Dendritic cell treated with granulocyte-macrophage colony-stimulating factor and Interleukin-4, amounts not matched to agents 40 ng/mL and 50 ng/mL, for 4 days (primary cell): Measurements from ENCODE around the gene DCAF6.
"Not testable (repeated sequence)": the region's sequence is repeated elsewhere in the genome, so short reads cannot be mapped to it uniquely, and the experiment has no call there.

Experiments used
- H3K27ac Mint-ChIP-seq: one replicate; pipeline ENCODE4 v1.8.0; 2022; ENCODE audit warnings: mild to moderate bottlenecking, mixed read lengths
- H3K27me3 Mint-ChIP-seq: one replicate; pipeline ENCODE4 v1.8.0; 2022; ENCODE audit warnings: mild to moderate bottlenecking, mixed read lengths
- H3K36me3 Mint-ChIP-seq: one replicate; pipeline ENCODE4 v1.8.0; 2022; ENCODE audit warnings: low read depth, mixed read lengths
- H3K4me1 Mint-ChIP-seq: one replicate; pipeline ENCODE4 v1.8.0; 2022; ENCODE audit warnings: low read depth, mixed read lengths
- H3K4me3 Mint-ChIP-seq: one replicate; pipeline ENCODE4 v1.8.0; 2022; ENCODE audit warnings: mild to moderate bottlenecking, moderate library complexity, mixed read lengths
- H3K9me3 Mint-ChIP-seq: one replicate; pipeline ENCODE4 v1.8.0; 2022; ENCODE audit warnings: mixed read lengths
- intact Hi-C: fragments of 100-400 bp; cut with micrococcal nuclease; formaldehyde crosslinking; loops from one replicate; pipeline ENCODE4 v1.15.0; 2022

DCAF6 gene, protein sequence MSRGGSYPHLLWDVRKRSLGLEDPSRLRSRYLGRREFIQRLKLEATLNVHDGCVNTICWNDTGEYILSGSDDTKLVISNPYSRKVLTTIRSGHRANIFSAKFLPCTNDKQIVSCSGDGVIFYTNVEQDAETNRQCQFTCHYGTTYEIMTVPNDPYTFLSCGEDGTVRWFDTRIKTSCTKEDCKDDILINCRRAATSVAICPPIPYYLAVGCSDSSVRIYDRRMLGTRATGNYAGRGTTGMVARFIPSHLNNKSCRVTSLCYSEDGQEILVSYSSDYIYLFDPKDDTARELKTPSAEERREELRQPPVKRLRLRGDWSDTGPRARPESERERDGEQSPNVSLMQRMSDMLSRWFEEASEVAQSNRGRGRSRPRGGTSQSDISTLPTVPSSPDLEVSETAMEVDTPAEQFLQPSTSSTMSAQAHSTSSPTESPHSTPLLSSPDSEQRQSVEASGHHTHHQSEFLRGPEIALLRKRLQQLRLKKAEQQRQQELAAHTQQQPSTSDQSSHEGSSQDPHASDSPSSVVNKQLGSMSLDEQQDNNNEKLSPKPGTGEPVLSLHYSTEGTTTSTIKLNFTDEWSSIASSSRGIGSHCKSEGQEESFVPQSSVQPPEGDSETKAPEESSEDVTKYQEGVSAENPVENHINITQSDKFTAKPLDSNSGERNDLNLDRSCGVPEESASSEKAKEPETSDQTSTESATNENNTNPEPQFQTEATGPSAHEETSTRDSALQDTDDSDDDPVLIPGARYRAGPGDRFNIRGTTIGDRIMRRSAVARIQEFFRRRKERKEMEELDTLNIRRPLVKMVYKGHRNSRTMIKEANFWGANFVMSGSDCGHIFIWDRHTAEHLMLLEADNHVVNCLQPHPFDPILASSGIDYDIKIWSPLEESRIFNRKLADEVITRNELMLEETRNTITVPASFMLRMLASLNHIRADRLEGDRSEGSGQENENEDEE

DNA sequence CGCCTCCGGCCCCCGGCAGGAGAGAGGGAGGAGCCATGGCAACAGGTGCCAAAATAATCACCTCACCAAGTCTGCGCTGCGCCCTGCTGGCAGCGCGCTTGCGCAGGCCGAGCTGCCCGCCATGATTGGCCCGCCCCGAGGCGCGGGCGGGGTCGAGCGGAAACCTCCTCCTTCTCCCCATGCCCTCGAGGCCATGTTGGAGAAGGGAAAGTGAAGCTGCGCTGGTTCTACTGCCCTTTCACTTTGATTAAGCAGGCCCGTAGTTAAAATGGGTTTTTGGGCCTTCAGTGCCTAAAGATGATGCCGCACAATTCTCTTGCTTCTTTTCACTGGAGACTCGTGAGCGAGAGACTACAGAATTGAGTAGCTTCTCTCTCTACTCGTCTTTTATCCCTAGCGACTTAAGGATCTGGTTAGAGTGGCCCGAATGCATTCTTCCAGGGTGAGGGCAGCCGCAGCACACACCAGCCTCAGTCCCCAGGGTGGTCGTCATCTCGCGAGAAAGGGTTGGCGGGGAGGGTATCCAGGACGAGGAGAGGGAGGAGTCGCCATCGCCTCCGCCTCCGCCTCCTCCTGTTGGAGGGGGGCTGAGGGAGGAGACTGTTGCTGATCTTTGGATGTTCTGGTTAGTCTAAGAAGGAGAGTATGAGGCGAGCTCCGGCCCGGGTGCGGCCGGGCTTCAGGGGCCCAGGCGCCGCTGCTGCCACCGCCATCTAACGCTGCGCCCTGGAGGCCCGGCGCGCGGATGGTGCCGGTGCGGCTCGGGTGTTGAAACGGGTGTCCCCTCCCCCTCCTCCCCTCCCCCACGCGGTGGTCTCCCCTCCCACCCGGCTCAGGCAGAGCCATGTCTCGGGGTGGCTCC, at the start of gene DCAF6:
TSS of gene DCAF6 (plus strand) at position 616 of the 862 bp plus-strand sequence. CDS start at position 845, 229 bp downstream.
- Mint-ChIP-seq H3K4me1 (peaks cover 39% of the 10 kb centered on the region), H3K4me3 (peak within 1 kb of the TSS; percentile 87), H3K9me3 (no peaks in the 10 kb centered on the region), H3K27me3 (no peaks in the 10 kb centered on the region), H3K27ac (peak within 1 kb of the TSS; percentile 86), H3K36me3 (peaks cover 25% of the 10 kb centered on the region)
- intact Hi-C loops, result loop anchor here (2.0 to 5.0 kb wide), 3 partner anchors 219 to 291 kb away; partner anchors contain the start of genes SFT2D2 and TIPRL

DNA sequence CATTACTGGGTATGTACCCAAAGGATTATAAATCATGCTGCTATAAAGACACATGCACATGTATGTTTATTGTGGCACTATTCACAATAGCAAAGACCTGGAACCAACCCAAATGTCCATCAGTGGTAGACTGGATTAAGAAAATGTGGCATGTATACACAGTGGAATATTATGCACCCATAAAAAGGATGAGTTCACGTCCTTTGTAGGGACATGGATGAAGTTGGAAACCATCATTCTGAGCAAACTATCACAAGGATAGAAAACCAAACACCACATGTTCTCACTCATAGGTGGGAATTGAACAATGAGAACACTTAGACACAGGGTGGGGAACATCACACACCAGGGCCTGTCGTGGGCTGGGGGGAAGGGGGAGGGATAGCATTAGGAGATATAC, 49.3 kb upstream of the DCAF6 start:
- intact Hi-C loops, H3K4me1 Mint-ChIP-seq, H3K36me3 Mint-ChIP-seq, H3K9me3 Mint-ChIP-seq, H3K27ac Mint-ChIP-seq, H3K27me3 Mint-ChIP-seq, H3K4me3 Mint-ChIP-seq: not testable (repeated sequence)

DNA sequence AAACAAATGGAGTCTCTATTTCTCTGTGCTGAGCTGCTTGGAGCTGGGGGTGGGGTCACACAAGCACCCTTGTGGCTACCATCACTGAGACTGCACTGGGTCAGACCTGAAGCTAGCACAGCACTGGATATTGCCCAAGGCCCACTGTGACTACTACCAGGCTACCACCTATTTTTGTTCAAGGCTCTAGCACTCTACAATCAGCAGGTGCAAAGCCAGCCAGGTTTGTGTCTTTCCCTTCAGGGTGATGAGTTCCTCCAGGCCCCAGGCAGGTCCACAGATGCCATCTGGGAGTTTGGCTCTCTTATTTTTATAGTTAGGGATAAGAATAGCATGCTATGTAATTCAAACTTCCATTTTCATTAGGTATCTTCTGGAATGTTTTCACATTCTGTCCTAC, 46.1 kb upstream of the DCAF6 start:
- no peaks in the 10 kb centered on the region for H3K27me3 Mint-ChIP-seq
- H3K9me3 Mint-ChIP-seq, result no peaks in the 10 kb centered on the region
- no peak overlapping the region for H3K4me3 Mint-ChIP-seq
- H3K36me3 Mint-ChIP-seq, result no peaks in the 10 kb centered on the region
- no peak overlapping the region for H3K27ac Mint-ChIP-seq
- no peaks in the 10 kb centered on the region for H3K4me1 Mint-ChIP-seq
- intact Hi-C loops, result no loop called here

DNA sequence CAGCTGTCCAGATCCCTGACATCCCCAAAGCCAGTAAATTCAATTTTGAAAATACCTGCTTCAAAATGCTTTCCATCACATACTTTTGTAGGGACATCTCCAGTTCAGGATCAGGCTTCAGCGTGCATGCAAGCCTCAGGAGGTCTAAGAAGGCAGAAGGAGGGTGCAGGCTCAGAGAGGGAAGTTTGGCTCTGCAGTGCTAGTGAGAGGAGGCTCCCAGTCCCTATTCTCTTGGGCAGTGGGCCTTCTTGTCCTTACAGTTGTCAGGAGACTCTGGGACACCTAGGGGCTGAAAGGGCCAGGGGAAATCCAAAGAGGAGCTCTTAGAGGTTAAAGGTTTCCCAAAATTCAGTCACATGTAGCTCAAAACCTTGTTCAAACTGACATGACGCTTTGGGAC, 42.7 kb upstream of the DCAF6 start:
- intact Hi-C loops, result no loop called here
- no peak overlapping the region for H3K4me3 Mint-ChIP-seq
- no peak overlapping the region for H3K27ac Mint-ChIP-seq
- no peaks in the 10 kb centered on the region for H3K9me3 Mint-ChIP-seq
- no peaks in the 10 kb centered on the region for H3K4me1 Mint-ChIP-seq
- no peaks in the 10 kb centered on the region for H3K27me3 Mint-ChIP-seq
- no peaks in the 10 kb centered on the region for H3K36me3 Mint-ChIP-seq

DNA sequence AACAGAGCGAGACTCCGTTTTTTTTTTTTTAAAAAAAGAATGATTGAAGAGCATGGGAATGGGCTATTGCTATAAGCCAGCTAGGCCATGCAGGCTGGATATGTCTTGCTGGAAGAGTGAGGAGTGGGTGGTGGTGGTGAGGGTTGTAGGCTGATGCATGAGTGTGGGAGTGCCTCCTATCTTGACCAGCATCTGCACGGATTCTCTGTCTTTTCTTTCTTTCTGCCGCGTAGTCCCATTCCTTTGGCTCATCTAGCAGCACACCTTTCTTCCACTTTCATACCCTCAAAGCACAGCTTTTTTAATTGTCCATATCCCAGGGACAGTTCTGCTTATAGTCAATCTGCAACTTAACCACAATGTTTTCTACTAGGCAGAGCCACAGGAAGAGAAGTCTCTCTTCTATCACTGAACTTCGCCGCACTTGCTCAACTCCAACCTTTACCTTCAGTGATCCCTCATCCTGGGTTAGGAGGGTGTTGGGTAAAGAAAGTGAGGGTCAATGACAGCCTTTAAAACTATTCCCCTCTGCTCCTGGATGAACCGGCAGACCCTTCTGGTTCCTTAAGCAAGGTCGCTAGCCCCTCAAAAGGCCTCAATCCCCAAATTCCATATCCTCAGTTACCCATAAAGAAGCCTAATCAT, 37.8 kb upstream of the DCAF6 start:
- Mint-ChIP-seq H3K9me3 (no peaks in the 10 kb centered on the region), H3K4me1 (no peaks in the 10 kb centered on the region), H3K27ac (no peak overlapping the region), H3K36me3 (no peaks in the 10 kb centered on the region), H3K27me3 (no peaks in the 10 kb centered on the region), H3K4me3 (no peak overlapping the region)
- intact Hi-C loops, result no loop called here

DNA sequence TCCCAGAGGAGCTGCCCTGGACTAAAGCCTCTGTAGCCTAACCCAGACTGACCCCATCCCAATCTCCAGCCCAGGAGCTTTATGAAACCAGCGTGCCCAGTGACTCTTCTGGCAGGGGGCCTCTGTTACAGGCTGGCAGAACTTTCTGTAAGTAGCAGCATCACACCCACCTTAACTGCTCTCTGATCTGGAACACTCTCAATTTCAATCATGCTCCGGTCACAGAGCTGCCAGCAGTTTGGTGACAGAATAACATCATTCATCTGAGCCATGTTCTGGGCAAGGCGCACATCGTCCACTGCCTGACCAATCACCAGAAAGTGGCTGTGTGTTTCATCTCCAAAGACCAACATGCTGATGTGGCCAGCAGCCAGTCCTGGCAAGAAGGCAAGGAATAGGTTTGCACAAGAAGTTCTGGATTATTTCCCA, 37.2 kb upstream of the DCAF6 start:
- Mint-ChIP-seq H3K27me3 (no peaks in the 10 kb centered on the region), H3K9me3 (no peaks in the 10 kb centered on the region), H3K4me3 (no peak overlapping the region), H3K36me3 (no peaks in the 10 kb centered on the region), H3K27ac (no peak overlapping the region), H3K4me1 (no peaks in the 10 kb centered on the region)
- intact Hi-C loops, result no loop called here

DNA sequence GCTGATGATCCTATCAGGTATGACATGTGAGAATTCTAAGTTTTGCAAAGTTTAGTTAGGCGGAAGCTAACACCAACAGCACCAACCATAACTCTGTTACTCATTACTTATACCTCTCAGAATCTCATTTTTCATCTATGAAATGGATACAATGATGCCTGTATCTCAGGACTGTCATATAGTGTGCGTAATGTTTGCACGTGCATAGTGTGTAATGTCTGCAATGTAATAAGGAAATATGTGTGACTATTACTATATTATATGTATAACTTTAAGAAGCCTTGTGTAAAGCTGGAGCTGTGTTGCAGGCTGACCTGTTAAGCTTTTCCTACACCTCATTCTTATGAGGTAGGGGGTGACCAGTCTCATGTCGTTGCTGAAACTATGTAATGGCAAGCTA, 35.6 kb upstream of the DCAF6 start:
- H3K27ac Mint-ChIP-seq, result no peak overlapping the region
- intact Hi-C loops, result no loop called here
- H3K27me3 Mint-ChIP-seq, result no peaks in the 10 kb centered on the region
- no peaks in the 10 kb centered on the region for H3K36me3 Mint-ChIP-seq
- no peaks in the 10 kb centered on the region for H3K9me3 Mint-ChIP-seq
- H3K4me1 Mint-ChIP-seq, result peaks cover 8% of the 10 kb centered on the region
- H3K4me3 Mint-ChIP-seq, result no peak overlapping the region

DNA sequence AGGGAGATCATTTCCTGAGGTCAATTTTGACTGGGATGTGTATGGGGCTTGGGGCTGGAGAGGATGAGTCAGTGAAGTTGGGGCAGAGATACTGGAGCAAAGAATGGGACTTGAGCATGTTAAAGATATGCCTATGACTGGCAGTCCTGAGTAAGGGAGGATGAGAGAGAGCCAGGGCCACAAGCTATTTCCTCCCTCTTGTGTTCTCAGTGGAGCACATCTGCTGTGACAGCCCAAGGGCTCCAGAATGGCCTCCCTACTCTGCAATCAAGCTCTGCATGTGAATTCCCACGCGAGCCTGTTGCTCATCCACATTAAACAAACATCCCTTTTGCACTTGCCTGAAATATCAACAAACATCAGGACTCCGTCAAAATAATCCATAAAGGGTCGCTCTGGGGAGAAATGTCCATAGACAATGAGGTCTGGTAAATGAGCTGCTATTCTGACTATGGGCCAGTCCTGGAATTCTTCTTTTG, 31.8 kb upstream of the DCAF6 start:
- intact Hi-C loops, result no loop called here
- peaks cover 10% of the 10 kb centered on the region for H3K4me1 Mint-ChIP-seq

DNA sequence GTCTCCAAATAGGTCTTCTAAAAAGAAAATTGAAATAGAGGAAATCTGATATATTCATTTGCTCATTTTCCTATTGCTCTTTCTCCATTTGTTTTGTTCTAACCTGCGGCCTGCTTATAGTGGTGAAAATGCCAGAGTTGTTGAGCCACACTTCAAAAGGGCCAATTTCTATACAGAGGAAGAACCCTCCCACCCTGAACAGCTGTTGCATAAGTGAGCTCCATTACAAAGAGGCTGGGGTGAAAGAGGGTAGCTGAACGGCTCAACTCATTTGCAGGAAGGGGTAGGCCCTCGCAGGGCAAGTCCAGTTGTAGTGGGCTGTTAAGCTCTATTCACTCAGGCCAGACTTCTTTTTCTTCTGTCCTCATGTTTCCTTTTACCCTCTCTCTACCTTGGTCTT, 31.3 kb upstream of the DCAF6 start:
- Mint-ChIP-seq H3K36me3 (no peaks in the 10 kb centered on the region), H3K9me3 (peaks cover 7% of the 10 kb centered on the region), H3K27me3 (no peaks in the 10 kb centered on the region), H3K27ac (no peak overlapping the region), H3K4me1 (peaks cover 11% of the 10 kb centered on the region), H3K4me3 (no peak overlapping the region)
- intact Hi-C loops, result no loop called here

More for the DNA sequence above, 31.8 kb upstream of the DCAF6 start:
- H3K4me3 Mint-ChIP-seq, result no peak overlapping the region
- peaks cover 2% of the 10 kb centered on the region for H3K9me3 Mint-ChIP-seq
- no peaks in the 10 kb centered on the region for H3K27me3 Mint-ChIP-seq
- no peaks in the 10 kb centered on the region for H3K36me3 Mint-ChIP-seq
- no peak overlapping the region for H3K27ac Mint-ChIP-seq

DNA sequence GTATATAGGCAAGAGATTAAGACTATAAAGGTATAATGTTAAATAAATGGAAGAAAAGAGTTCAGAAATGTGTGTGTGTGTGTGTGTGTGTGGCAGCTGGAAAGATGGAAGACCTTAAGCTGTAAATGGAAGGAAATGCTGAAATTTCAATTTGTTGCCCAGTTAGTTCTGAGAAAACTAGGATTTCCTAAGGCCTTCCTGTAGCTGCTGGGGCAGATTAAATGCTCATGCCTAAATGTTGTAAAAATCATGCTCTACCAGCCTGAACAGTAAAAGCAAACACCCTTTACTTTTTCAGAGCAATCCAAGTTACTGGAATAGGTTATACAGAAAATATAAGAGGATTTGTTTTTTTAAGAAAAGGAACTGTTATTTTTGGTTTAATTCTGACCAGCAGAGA, 30.8 kb upstream of the DCAF6 start:
- Mint-ChIP-seq H3K4me1 (peaks cover 16% of the 10 kb centered on the region), H3K36me3 (no peaks in the 10 kb centered on the region)
- intact Hi-C loops, result no loop called here

DNA sequence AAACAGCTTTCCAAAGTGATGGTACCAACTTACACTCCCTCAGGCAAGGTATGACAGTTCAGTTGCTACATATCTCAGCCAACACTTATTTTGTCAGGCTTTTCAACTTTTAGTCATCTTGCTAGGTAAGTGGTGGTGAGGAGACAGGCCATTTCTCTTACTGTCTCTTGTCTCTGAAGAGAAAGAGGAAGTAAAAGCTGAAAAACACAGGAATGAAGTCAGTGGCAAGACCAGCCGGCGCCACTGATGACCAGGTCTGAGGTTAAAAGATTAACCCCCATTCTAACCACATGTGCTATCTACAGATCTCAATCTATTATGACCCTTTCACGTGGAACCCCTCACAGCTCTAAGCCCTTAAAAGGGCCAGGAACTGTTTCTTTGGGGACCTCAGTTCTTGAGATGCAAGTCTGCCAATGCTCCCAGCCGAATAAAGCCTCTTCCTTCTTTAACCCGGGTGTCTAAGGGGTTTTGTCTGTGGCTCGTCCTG, 26.7 kb upstream of the DCAF6 start:
- intact Hi-C loops, result no loop called here
- Mint-ChIP-seq H3K27me3 (no peaks in the 10 kb centered on the region), H3K27ac (no peak overlapping the region), H3K4me3 (no peak overlapping the region), H3K36me3 (peaks cover 6% of the 10 kb centered on the region), H3K4me1 (peaks cover 29% of the 10 kb centered on the region), H3K9me3 (peaks cover 12% of the 10 kb centered on the region)

More for the DNA sequence above, 30.8 kb upstream of the DCAF6 start:
- H3K27ac Mint-ChIP-seq, result no peak overlapping the region
- H3K4me3 Mint-ChIP-seq, result no peak overlapping the region
- peaks cover 12% of the 10 kb centered on the region for H3K9me3 Mint-ChIP-seq
- no peaks in the 10 kb centered on the region for H3K27me3 Mint-ChIP-seq

DNA sequence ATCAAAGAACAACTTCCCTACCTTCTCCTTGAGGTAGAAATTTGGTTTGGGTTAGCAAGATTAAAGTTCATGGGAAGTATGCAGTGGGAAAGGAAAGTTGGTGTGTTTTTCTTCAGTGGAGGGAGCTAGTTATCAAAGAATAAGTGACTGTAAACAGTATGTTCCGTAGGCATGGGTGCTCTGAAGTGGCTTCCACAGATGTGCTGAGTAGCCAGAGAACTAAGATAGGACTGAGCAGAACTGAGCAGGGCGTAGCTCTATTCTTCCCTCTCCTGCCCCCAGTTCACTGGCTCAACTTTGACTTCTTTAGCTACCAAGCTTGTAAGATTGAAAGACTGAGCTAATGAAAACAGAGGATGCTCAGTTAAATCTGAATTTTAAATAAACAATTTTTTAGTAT, 26.0 kb upstream of the DCAF6 start:
- no peaks in the 10 kb centered on the region for H3K27me3 Mint-ChIP-seq
- H3K9me3 Mint-ChIP-seq, result peaks cover 12% of the 10 kb centered on the region
- H3K4me3 Mint-ChIP-seq, result no peak overlapping the region
- peaks cover 9% of the 10 kb centered on the region for H3K36me3 Mint-ChIP-seq
- intact Hi-C loops, result no loop called here
- H3K4me1 Mint-ChIP-seq, result peaks cover 25% of the 10 kb centered on the region
- peak overlapping the region; percentile 17 for H3K27ac Mint-ChIP-seq

DNA sequence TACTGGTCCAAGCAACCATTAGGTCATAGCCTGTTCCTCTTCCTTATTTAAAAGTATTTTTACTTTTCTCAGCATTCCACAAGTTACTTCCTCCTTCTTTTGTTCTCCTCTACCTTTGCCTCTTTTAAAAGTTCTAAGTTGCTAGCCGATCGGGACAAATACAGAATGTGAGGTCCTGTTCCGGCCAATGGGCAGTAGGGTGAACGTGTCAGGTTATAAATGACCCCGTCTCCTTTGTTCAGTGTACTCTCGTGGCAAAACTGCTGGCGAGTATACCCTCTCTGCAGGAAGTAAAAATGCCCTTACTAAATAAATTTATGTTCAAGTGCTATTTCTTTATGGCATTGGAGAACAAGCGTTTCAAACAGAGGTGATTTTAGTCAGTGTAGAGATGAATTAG, 25.1 kb upstream of the DCAF6 start:
- peaks cover 18% of the 10 kb centered on the region for H3K36me3 Mint-ChIP-seq
- peaks cover 12% of the 10 kb centered on the region for H3K9me3 Mint-ChIP-seq
- H3K4me3 Mint-ChIP-seq, result peak overlapping the region; percentile 39
- H3K27ac Mint-ChIP-seq, result peak overlapping the region; percentile 77
- H3K27me3 Mint-ChIP-seq, result no peaks in the 10 kb centered on the region
- peaks cover 20% of the 10 kb centered on the region for H3K4me1 Mint-ChIP-seq
- intact Hi-C loops, result no loop called here
